NCI-H446 treated with DMSO at 0.1 percent for 48 hours (cell line): ENCODE measurements around the gene TXK.

Experiments used
- DNase-seq: peaks from one replicate; lab custom pipeline; 2025; lab: John Stamatoyannopoulos, UW

The TXK gene

DNA sequence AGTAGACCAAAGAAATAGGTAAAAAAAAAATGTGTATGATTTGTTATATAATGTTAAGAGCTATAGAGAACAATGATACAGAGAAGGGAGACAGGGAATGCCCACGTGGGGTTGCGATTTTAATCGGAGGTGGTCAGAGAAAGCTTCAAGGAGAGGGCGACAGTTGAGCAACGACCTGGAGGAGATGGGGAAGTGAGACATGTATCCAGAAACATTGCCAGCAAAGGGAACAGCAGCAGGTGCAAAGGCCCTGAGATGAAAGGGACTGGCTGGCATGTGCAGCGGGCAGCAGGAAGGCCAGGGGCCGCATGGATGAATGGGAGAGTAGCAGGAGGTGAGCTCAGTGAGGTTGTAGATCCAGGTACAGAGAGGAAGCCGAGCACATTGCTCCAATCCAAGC is 84.6 kb downstream of the TXK start:
- DNase-seq = no peak

DNA sequence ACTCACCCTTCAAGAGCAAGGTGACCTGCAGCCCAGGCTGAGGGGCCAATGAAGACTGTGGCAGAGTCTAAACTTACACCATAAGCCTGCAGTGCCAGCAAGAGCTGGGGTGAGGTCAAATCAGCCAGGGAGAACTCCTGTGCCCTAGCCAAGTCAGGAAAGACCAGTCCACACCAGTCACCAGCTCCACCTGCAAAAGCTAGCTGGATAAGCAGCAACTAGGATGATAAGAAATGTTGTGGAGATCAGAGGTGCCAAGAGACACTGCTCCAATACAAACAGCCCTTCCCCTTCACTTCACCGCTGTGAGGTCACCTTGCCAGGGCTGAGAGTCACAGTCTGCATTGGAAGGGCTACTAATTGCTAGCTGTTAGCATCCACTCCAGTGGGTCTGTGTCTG is 86.2 kb downstream of the TXK start:
- no peak for DNase-seq

DNA sequence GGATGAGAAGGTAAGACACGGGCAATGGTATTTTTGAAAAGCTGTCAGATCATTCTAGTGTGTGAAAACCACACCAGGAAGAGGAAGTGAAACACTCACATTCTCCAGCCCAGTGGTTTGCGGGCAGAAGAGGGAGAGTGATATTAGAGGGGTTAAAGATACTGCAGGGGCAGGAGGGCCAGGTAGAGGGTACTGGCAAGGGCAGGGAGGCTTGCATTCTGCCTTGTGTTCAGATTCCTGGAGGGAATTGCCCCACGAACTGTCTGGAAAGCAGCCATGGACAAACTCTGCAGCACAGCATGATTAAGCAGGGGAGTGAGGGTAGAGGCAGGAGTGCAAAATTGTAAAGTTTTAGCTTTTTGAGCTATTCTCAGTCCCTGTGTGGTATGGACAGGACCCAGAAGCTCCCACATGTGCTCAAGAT is 86.6 kb downstream of the TXK start:
- no peak for DNase-seq

DNA sequence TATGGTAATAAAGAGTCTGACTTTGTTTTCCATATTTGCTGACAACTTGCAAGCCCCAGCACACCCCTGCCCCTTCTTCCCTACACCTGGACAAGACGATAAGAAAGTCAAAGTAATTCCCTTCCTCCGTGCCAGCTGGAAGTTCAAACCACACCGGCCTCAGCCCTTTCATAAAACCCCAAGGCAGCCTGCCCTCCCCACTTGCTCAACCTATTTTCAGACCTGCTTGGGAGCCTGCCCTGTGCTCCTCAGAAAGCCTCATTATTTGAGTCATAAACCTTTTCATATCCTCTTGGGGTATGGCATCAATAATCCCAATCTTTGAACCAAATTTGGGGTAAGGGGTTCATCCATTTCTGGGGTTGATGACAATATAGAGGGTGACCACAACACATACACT is 88.0 kb downstream of the TXK start:
- no peak for DNase-seq

DNA sequence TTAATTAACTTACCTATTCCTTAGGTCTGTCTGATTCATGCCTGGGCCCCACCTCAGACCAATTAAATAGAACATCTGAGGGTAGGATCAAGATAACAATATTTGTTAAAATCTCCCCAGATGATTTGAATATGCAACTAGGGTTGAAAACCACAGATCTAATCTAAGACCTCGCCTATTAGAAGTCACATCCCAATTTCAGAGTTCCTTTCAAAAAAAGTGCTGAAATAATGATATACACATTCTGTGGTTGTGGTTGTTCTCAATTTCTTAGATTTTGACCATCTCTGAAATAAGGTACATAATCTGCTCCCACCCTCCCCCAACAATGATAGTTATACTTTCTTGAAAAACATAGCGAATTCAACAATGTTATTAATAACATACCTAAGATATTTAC is 89.8 kb downstream of the TXK start:
- DNase-seq = no peak

DNA sequence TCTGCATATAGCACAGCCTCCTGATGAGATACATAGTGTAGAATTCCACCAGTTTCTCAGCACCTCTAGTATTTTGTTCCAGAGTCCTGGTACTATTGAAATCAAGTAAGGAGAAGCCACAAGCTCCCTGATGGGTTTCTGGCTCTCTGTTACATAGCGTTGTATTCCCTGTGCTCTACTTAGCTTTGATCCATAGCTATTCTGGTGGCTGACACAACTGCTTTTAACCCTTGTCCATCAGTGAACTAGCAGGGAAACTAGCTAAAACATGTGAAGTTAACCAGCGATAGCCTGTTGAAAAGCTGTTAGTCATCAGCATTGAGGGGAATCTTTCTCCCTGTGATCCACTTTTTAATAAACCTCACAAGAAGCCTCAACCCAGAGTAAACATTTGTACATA is 90.5 kb downstream of the TXK start:
- DNase-seq = no peak

GRCh38 chr4:48042979-48043461 is 91.0 kb downstream of the TXK start:
- no peak for DNase-seq

DNA sequence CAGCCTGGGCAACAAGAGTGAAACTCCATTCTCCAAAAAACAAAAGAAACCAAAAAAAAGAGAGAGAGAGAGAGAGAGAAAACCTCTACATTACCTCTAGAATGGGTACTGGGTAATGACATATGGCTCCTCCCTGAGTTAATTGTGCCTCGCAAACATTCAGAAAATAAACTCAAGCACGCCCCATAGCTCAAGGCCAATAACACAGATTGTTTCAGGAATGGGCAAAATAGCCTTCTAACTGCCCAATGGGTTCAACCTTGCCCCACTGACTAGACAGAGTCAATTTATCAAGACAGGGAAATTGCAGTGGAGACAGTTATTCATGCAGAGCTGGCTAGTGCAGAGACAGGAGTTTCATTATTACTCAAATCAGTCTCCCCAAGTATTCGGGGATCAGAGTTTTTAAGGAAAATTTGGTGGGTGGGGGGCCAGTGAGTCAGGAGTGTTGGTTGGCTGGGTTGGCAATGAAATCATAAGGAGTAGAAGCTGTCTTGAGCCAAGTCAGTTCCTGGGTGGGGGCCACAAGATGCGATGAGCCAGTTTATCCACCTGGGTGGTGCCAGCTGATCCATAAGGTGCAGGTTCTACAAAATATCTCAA is 92.4 kb downstream of the TXK start:
- no peak for DNase-seq

GRCh38 chr4:48039561-48039960 is 94.5 kb downstream of the TXK start:
- no peak for DNase-seq

GRCh38 chr4:48038666-48039065 is 95.4 kb downstream of the TXK start:
- DNase-seq = no peak

DNA sequence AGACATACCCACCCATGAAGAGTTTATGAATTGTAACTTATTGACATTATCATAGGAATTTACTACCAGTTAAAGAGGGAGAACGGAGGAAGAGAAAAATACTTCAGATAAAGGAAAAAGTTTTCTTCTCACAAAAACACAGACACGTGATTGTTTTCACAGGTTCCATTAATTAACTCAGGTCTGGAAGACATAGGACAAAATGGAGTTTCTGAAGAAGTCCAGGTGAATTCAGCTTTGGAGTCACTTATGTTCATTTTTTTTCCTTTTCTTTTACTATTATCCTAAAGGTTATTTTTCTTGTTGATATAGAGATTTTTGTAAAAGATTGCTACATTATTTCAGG is 97.0 kb downstream of the TXK start:
- DNase-seq = no peak

DNA sequence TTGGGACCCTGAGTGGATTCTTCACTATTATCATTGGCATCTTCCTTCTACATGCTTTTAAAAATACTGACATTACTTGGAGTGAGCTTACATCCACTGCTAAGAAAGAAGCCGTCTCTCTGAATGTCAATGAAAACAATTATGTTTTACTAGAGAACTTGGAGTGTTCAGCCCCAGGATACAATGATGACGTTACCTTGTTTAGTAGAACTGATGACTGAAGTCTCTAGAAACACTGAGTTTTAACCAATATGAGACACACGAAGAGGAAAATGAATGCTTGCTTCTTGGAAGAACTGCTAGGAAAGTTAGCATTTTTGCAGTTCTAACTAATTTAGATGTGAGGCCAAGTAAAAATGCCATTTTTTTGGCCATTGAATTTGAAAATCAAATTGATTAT is 98.1 kb downstream of the TXK start:
- DNase-seq = no peak

DNA sequence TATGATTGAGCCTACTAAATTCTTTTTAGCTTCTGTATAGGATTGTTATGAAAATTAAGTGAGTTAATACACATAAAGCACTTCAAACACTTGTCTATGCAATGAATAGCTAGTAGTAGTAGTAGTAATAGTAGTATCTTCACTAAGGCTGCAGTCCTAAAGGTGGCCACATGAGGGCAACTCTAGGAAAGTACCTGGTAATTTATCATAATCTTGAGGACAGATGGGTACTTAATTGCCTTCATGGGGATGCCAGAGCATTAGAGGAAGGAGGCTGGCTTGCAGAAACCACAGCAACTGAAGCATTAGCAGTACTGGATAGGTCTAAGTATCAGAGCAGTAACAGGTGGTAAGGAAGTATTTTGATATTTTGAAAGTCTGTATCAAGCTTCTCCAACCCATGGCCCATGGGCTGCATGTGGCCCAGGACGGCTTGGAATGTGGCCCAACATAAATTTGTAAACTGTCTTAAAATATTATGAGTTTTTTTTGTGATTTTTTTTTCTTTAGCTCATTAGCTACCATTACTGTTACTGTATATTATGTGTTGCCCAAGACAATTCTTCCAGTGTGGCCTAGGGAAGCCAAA is 100.1 kb downstream of the TXK start:
- peak; percentile 3 for DNase-seq

DNA sequence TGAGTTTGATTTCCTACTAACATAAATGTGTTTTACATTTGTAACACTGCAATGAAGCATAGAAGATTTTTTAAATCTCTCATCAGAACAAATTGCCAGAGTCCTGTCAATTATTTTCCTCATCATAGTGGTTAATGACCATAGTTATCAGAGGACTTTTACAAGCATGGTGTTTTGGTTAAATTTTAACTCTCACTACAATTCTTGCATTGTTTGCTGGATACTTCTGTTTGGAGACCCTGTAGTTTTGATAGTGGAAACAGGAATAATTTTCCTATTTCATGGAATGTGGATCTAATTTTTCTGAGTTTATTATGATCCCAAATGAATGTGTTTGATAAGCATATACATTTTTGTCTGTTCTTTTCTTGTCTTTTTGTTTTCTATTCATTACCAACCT is 100.6 kb downstream of the TXK start:
- DNase-seq = no peak

DNA sequence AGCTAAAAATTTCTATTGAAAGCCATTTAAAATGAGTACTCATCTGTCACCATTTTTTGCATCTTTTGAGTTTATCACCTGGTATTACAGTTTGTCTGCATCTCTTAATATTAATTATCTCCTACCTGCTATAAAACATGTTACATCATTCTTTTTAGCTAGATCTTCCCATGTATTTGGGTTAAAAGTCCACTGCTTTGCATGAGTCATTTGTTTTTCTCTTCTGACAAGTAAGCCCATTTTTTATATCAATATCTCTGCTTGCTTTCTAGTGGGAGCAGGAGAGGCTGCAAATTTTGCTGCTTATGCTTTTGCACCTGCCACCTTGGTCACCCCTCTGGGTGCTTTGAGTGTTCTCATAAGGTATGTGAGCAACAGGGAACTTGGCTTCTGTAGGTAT is 101.3 kb downstream of the TXK start:
- no peak for DNase-seq

DNA sequence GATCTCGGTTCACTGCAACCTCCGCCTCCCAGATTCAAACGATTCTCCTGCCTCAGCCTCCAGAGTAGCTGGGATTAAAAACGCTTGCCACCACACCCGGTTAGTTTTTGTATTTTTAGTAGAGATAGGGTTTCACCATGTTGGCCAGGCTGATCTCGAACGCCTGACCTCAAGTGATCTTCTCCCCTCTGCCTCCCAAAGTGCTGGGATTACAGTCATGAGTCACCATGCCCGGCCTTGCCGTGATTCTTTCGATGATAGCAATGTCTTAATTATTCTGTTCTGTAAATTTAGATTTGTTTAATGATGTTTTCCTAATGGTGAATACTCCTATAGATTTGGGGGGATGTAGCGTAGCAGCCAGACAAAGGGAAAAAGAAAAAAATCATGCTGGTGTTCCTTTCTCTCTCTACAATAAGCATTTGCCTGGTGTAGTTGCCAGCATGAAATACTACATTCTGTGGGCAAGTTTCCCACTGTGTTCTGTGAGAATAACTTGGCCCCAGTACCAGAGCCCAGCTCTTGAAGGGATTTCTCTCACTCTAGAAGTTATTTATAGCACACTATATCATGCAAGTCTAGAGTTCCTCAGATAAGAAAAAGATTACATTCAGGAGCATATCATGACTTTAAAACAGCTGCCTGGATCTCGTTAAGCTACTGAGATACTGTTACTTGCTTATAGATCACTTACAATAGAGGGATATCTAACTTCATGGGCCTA is 102.1 kb downstream of the TXK start:
- peak; percentile 2 for DNase-seq

DNA sequence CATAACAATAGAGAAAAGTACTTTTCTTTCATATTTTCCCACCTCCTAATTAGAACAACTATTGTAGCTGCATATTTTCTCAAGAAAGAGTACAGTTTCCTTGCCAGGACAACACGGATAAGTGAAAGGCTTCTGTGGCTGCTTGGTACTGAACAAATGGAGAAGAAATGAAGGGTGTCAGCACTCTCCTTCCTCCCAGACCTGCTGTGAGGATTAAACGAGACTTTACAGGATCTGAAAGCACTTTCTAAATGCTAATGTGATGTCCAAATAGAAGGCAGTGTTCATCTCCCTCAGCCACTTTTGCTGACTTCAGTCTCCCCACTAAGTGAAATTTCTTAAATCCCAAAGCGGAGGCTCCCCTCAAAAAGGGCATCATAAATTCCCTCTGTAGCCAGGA is 103.6 kb downstream of the TXK start:
- no peak for DNase-seq

- DNase-seq = no peak
Measured at GRCh38 chr4:48028696-48029095, 105.4 kb downstream of the TXK start.

- no peak for DNase-seq
Measured at GRCh38 chr4:48027653-48028052, 106.4 kb downstream of the TXK start.

DNA sequence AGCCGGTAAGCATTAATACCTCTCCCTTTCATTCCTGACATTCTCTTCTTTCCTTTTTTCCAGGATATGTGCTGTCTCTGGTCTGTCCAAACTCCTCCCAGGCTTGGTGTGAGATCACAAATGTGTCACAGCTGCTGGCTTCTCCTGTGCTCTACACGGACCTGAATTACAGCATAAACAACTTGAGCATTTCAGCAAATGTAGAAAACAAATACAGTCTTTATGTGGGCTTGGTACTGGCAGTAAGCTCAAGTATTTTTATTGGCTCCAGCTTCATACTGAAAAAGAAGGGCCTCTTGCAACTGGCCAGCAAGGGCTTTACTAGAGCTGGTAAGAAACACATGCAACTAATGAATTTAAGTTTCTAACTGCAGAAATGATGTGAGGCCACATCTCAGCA is 109.0 kb downstream of the TXK start:
- DNase-seq = no peak

GRCh38 chr4:48024522-48024921 is 109.5 kb downstream of the TXK start:
- no peak for DNase-seq

DNA sequence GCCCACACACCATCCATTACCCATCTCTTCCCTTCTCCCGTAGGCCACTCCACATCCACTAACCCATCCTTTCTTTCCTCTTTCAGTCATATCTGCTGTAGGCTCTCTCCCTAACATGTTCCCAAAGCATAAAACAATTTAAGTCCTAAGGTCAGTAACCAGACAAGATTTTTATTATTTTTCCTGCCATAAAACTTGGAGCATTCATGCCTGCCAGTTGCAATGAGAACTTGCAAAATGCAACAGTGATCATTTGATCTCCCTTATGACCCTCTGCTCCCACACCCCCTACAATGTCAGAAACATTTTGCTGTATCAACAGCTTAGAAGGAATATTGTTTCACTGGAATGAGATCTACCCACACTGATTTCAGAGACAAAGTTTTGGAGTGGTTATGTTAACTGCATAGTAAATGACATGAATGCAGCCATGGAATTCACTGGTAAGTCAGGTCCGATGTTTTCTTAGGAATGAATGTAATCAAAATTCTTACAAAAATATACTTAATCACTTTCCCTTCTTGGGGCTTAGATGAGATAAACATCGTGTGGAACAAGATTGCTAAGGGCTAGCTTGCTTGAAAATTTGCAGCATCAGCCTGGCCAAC is 111.8 kb downstream of the TXK start:
- DNase-seq = no peak

DNA sequence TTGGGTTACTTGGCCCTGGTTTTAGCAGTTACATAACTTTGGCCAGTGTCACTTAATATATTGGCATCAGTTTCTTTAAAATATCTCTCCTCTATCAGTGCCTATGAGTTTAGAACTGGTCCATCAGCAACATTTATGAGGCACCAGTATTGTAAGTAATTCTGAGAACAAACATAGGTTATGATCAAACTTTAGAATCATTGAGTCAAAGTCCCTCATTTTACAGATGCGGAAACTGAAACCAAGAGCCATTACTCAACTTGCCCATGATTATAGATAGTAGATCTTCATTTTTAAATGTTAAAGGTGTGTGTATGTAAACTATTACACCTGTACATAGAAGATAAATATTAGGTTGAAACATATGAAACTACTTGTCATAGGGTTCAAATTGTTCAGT is 113.0 kb downstream of the TXK start:
- DNase-seq = no peak
